GM12891 (cell line): Measurements from ENCODE around the gene PICALM.

Experiments
- PAX5 ChIP-seq: IDR thresholded peaks from 2 replicates; pipeline ENCODE4 v1.6.1; 2011; ENCODE audit warnings: low read length, moderate library complexity, mild to moderate bottlenecking; ENCODE audit not compliant: insufficient read depth, severe bottlenecking
- POLR2A ChIP-seq: IDR thresholded peaks from 2 replicates; pipeline ENCODE4 v1.6.1; 2011; ENCODE audit warnings: low read depth, low read length, control low read depth
- POLR2AphosphoS5 ChIP-seq: IDR thresholded peaks from 2 replicates; pipeline ENCODE4 v1.6.1; 2011; ENCODE audit warnings: low read depth, low read length, control low read depth
- POU2F2 ChIP-seq: IDR thresholded peaks from 2 replicates; pipeline ENCODE4 v1.6.1; 2011; ENCODE audit warnings: low read depth, mild to moderate bottlenecking, control low read depth, low read length, moderate library complexity
- SPI1 ChIP-seq: IDR thresholded peaks from 2 replicates; pipeline ENCODE4 v1.6.1; 2011; ENCODE audit warnings: low read depth, low read length, control low read depth
- TAF1 ChIP-seq: IDR thresholded peaks from 2 replicates; pipeline ENCODE4 v1.6.1; 2011; ENCODE audit warnings: low read depth, low read length, control low read depth

GRCh38 chr11:85913513-85913912 lies 155.4 kb downstream of the PICALM start:
- TF ChIP-seq POLR2A (no peak), TAF1 (no peak), POLR2AphosphoS5 (no peak), PAX5 (no peak), SPI1 (no peak), POU2F2 (no peak)
